ENCODE measurements around the gene DCST1. TPM values are rescaled to one million over a fixed set of nuclear protein-coding genes. Genes with fewer than 3 reads are reported as not detected.

Gene DCST1
- total and polyA plus RNA-seq, 2 of the 8 experiments (the other 6 are each of a cell fraction or from before 2014, with no cell fraction given) = not detected

DNA sequence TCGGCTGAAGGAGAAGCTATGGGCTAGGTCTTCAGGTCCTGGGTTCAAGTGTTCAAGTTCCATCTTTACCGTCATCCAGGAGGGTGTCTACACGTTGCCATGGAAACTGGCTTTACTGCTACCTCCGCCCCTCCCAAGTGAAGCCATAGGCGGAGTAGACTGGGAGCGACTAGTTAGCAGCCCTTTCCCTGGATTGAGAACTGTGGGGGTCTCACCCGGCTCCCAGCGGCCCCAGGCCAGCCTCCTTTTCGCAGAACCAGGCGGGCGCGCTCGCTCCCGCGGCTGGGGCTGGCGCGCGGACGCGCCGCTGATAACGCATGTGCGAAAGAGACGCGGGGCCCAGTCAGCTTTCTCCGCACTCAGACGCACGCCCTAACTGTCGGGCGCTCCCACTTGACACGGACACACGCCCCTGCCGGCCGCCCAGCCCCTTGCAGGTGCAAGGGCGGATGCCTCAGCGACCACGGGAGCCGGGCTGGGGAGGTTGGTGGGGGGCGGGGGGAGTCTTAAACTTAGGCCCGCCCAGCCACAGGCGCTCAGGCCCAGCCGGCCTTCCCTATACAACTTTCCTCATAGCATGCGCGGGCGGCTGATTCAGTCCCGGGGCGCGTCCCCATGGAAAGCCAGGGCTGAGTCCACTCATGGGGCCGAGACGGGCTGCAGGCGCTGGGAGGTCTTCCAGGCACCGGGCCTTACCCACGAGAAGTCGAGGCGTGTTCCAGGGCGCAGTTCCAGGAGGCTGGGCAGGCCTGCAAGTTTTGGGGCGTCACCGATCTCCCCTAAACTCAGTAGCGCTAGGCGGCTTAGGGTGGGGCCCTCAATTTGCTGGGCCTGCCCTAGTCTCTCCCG lies 37.3 kb downstream of the DCST1 start (continued):
- TF ChIP-seq RNF2 (IDR thresholded peaks at IDR 0.05; ENCODE audit: borderline replicate concordance, low read depth, low read length, missing control alignments, poor library complexity, severe bottlenecking) (no peak), SP2 (IDR thresholded peaks at IDR 0.05; ENCODE audit: low read length) (no peak), TEAD4 (IDR thresholded peaks at IDR 0.05; ENCODE audit: low read depth, low read length) (peak; percentile 39; the same call in 1 of the 2 replicates), TCF12 (IDR thresholded peaks at IDR 0.05; ENCODE audit: low read depth, low read length) (no peak), E2F6 (IDR thresholded peaks at IDR 0.05) (no peak; the same call in 1 of the 2 replicates), EP300 (IDR thresholded peaks at IDR 0.05; ENCODE audit: borderline replicate concordance in 1 of 2, low read depth in 2 of 2, low read length in 2 of 2) (no peak), TAF7 (optimal IDR thresholded peaks at IDR 0.05; ENCODE audit: borderline replicate concordance, low read depth, low read length) (peak; percentile 41), BCL11A (IDR thresholded peaks at IDR 0.05; ENCODE audit: low read depth in 2 of 2, low read length in 2 of 2) (no peak), SIN3A (conservative IDR thresholded peaks at IDR 0.05 in 1 of 2, IDR thresholded peaks at IDR 0.05 in 1 of 2; ENCODE audit: low read depth in 1 of 2, low read length in 2 of 2) (peak; percentile 75 to 88; a peak in 1 of 4 replicates), CTCF (IDR thresholded peaks at IDR 0.05; ENCODE audit: control extremely low read depth in 1 of 3, insufficient read depth in 1 of 3, low read depth in 1 of 3, low read length in 3 of 3) (peak in 2 of 3 experiments; percentile 54 to 67; a peak in 3 of 4 replicates), BACH1 (IDR thresholded peaks at IDR 0.05; ENCODE audit: low read length) (peak; percentile 54), CHD2 (IDR thresholded peaks at IDR 0.05; ENCODE audit: low read length) (no peak)
- TF ChIP-seq, protein P1, sequence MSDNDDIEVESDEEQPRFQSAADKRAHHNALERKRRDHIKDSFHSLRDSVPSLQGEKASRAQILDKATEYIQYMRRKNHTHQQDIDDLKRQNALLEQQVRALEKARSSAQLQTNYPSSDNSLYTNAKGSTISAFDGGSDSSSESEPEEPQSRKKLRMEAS (IDR thresholded peaks at IDR 0.05) = peak; percentile 74
- TF ChIP-seq, protein P2, sequence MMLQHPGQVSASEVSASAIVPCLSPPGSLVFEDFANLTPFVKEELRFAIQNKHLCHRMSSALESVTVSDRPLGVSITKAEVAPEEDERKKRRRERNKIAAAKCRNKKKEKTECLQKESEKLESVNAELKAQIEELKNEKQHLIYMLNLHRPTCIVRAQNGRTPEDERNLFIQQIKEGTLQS (IDR thresholded peaks at IDR 0.05; ENCODE audit: insufficient read depth, low read depth, low read length) = 0 out of 2 replicates have a peak, but pooled peaks have one; percentile 6
- TF ChIP-seq, protein P3, sequence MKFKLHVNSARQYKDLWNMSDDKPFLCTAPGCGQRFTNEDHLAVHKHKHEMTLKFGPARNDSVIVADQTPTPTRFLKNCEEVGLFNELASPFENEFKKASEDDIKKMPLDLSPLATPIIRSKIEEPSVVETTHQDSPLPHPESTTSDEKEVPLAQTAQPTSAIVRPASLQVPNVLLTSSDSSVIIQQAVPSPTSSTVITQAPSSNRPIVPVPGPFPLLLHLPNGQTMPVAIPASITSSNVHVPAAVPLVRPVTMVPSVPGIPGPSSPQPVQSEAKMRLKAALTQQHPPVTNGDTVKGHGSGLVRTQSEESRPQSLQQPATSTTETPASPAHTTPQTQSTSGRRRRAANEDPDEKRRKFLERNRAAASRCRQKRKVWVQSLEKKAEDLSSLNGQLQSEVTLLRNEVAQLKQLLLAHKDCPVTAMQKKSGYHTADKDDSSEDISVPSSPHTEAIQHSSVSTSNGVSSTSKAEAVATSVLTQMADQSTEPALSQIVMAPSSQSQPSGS (IDR thresholded peaks at IDR 0.05; ENCODE audit: low read length) = no peak
